Measurements from ENCODE around the gene GAS6.

The GAS6 gene

DNA sequence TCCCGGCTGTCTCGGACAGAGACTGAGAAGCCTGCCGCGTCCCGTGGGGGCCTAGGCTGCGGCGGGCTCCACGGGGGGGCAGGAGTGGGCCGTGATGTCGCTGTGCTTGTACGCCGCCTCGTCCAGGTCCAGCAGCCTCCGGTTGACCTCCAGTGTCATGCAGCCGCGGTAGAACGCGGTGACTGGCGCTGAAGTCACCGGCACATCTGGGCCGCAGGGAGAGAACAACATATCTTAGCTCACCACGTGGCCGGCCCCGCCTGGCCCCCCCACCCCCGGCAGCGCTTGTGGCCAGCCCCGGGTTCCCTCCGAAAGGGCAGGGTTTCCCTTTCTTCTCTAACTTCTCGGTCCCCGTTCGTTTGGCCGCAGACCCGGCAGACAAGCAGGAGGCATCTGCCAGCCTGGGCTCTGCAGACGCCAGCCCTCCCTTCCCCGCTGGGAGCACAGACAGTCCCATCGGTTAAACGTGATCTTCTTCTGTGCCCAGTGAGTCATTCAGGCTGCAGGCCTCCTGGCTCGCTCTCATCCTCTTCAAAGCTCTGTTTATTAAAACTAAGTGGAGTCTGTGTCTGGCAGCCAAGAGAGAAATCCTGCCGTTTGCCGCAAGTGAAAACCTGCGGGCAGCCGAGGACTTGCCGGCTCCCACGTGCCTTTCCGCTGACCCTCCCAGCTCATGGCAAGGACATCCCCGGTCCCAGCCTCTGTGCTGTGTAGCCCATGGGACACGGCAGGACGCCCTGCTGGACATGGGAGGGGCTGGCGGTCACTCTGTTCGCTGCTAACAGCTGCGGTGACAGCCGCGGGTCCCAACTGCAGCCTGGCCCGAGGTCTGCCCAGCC, 42.8 kb downstream of the GAS6 start:
- Histone ChIP-seq H3K36me3 (ENCODE audit: control insufficient read depth in 2 of 2, insufficient read depth in 1 of 2, low read length in 2 of 2) (peaks cover 0 to 10% of the 10 kb centered on the region in 2 experiments; a peak in 2 of 3 replicates), H3K4me1 (ENCODE audit: control insufficient read depth, insufficient read depth, low read length) (no peaks in the 10 kb centered on the region), H3K4me3 (ENCODE audit: low read depth, low read length) (no peak overlapping the region), H3K9me3 (ENCODE audit: control insufficient read depth, insufficient read depth, low read depth, low read length) (no peaks in the 10 kb centered on the region), H3K27ac (ENCODE audit: extremely low read depth, low read depth, low read length) (no peak overlapping the region)
- CTCF ChIA-PET = interaction anchor here (0.7 to 1.1 kb wide), 2 partner anchors 39 to 407 kb away, joined by 4 read pairs; no protein-coding TSS in a partner anchor
- POLR2A ChIA-PET = interaction anchor here (0.6 kb wide), 1 partner anchor 43 kb away, joined by 4 read pairs; no protein-coding TSS in a partner anchor
- TF ChIP-seq ZBTB17 (tag by site-specific recombination; IDR thresholded peaks at IDR 0.05) (peak; percentile 81), ZFP3 (tag by site-specific recombination; IDR thresholded peaks at IDR 0.05; ENCODE audit: low read depth) (no peak), ZBTB7A (tag by site-specific recombination; IDR thresholded peaks at IDR 0.05; ENCODE audit: low read depth) (no peak), ZNF354C (tag by site-specific recombination; IDR thresholded peaks at IDR 0.05; ENCODE audit: borderline replicate concordance, low read depth) (no peak), ZNF76 (tag by site-specific recombination; IDR thresholded peaks at IDR 0.05; ENCODE audit: borderline replicate concordance, low read depth) (no peak)
- TF ChIP-seq, protein P1, sequence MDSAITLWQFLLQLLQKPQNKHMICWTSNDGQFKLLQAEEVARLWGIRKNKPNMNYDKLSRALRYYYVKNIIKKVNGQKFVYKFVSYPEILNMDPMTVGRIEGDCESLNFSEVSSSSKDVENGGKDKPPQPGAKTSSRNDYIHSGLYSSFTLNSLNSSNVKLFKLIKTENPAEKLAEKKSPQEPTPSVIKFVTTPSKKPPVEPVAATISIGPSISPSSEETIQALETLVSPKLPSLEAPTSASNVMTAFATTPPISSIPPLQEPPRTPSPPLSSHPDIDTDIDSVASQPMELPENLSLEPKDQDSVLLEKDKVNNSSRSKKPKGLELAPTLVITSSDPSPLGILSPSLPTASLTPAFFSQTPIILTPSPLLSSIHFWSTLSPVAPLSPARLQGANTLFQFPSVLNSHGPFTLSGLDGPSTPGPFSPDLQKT (IDR thresholded peaks at IDR 0.05; ENCODE audit: borderline replicate concordance, low read depth, low read length) = no peak

DNA sequence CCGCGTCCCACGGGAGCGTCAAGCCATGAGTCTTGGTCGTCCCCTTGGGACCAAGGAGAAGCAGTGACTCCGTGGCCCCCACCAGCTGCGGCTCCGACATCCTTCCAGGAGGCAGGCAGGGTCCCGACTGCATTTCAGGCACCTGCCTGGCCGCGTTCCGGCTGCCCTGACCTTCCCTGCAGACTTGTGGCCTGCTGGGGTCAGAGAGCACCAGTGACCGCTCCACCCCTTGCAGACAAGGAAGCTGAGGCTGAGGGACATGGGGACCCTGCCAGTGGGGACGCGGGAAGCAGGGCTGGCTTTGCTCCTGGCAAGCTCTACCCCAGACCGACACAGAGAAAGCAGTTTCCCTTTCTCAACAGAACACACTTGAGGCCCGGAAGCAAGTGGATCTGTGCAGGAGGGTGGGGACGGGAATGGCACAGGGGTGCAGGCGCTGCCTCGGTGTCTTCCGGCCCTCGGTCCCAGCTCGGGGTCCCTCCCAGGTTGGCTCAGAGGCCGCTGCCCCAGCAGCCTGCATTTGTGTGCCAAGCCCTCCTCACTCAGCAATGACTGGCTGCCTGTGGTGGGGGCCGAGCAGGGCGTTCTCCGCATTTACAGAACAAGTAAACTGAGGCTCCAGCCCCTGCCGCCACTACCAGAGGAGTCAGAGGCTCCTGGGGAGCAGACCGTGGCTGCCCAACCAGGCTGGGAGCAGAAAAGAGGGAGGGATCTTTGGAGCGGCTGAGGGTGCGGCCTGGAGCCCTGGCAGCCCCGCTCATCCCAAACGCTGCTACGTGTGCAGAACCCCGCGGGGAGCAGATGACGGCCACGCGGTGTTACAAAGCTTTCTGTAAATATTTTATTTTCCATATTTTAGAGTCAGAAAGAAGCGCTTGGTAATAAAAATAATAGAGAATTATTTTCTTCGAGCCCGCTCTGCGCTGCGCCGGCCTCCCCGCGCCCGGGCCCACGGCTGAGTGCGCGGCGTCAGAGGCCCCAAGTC, 43.9 kb downstream of the GAS6 start:
- Histone ChIP-seq H3K4me3 (ENCODE audit: low read depth, low read length) (no peak overlapping the region), H3K27ac (ENCODE audit: extremely low read depth, low read depth, low read length) (no peak overlapping the region), H3K36me3 (ENCODE audit: control insufficient read depth in 2 of 2, insufficient read depth in 1 of 2, low read length in 2 of 2) (peaks cover 0 to 5% of the 10 kb centered on the region in 2 experiments; a peak in 2 of 3 replicates), H3K4me1 (ENCODE audit: control insufficient read depth, insufficient read depth, low read length) (no peaks in the 10 kb centered on the region), H3K9me3 (ENCODE audit: control insufficient read depth, insufficient read depth, low read depth, low read length) (no peaks in the 10 kb centered on the region)
- peak; percentile 63; the same call in 1 of the 2 replicates for TF ChIP-seq ZBTB6 (tag by site-specific recombination; IDR thresholded peaks at IDR 0.05)
- TF ChIP-seq ZNF266 (tag by site-specific recombination; IDR thresholded peaks at IDR 0.05; ENCODE audit: low read depth) = no peak
- CTCF ChIA-PET = interaction anchor here (1.1 kb wide), 1 partner anchor 408 kb away, joined by 4 read pairs; no protein-coding TSS in a partner anchor
- POLR2A ChIA-PET = no interaction called here

DNA sequence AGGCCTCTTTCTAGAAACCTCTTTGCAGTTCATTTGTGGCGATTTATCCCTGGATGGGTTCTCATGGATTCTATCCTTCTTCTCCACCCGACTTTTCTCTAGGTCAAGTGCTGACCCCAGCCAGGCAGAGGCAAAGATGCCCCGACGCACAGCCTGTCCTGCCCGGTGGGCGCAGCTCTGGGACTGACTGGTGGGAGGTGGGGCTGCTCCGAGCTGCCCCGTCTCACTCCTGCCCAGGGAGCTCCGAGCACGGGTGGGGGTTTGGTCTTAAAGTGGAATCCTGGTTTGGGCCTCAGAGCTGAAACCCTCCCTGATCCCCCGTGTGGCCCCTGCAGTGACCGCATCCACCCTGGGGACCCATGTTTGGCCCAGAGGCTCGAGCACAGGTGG, 44.5 kb downstream of the GAS6 start:
- Histone ChIP-seq H3K36me3 (ENCODE audit: control insufficient read depth in 2 of 2, insufficient read depth in 1 of 2, low read length in 2 of 2) (peaks cover 0 to 5% of the 10 kb centered on the region in 2 experiments; a peak in 1 of 3 replicates), H3K4me1 (ENCODE audit: control insufficient read depth, insufficient read depth, low read length) (no peaks in the 10 kb centered on the region), H3K9me3 (ENCODE audit: control insufficient read depth, insufficient read depth, low read depth, low read length) (no peaks in the 10 kb centered on the region), H3K4me3 (ENCODE audit: low read depth, low read length) (no peak overlapping the region), H3K27ac (ENCODE audit: extremely low read depth, low read depth, low read length) (no peak overlapping the region)
- ChIA-PET POLR2A (no interaction called here), CTCF (no interaction called here)
- TF ChIP-seq, protein P1 (IDR thresholded peaks at IDR 0.05; ENCODE audit: borderline replicate concordance, low read depth, low read length) = no peak
- TF ChIP-seq ZNF169 (tag by site-specific recombination; IDR thresholded peaks at IDR 0.05) = no peak
- no peak for TF ChIP-seq RBAK (tag by site-specific recombination; IDR thresholded peaks at IDR 0.05)
- TF ChIP-seq SP3 (tag by site-specific recombination; IDR thresholded peaks at IDR 0.05) = no peak
- TF ChIP-seq ZSCAN30 (tag by site-specific recombination; IDR thresholded peaks at IDR 0.05) = no peak
- no peak for TF ChIP-seq ZBTB8A (tag by site-specific recombination; IDR thresholded peaks at IDR 0.05)
- TF ChIP-seq ZSCAN23 (tag by site-specific recombination; IDR thresholded peaks at IDR 0.05) = no peak
- TF ChIP-seq ZNF521 (tag by site-specific recombination; IDR thresholded peaks at IDR 0.05) = no peak
- no peak for TF ChIP-seq ZNF701 (tag by site-specific recombination; IDR thresholded peaks at IDR 0.05)
- no peak for TF ChIP-seq ZNF510 (tag by site-specific recombination; IDR thresholded peaks at IDR 0.05; ENCODE audit: insufficient replicate concordance)
- TF ChIP-seq, protein P2, sequence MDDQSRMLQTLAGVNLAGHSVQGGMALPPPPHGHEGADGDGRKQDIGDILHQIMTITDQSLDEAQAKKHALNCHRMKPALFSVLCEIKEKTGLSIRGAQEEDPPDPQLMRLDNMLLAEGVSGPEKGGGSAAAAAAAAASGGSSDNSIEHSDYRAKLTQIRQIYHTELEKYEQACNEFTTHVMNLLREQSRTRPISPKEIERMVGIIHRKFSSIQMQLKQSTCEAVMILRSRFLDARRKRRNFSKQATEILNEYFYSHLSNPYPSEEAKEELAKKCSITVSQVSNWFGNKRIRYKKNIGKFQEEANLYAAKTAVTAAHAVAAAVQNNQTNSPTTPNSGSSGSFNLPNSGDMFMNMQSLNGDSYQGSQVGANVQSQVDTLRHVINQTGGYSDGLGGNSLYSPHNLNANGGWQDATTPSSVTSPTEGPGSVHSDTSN (CRISPR knock-in tag; IDR thresholded peaks at IDR 0.05) = no peak
- TF ChIP-seq AEBP2 (tag by site-specific recombination; IDR thresholded peaks at IDR 0.05; ENCODE audit: borderline replicate concordance) = no peak
- TF ChIP-seq ZNF394 (tag by site-specific recombination; IDR thresholded peaks at IDR 0.05; ENCODE audit: borderline replicate concordance) = no peak
- TF ChIP-seq KLF9 (tag by site-specific recombination; IDR thresholded peaks at IDR 0.05; ENCODE audit: low read depth) = no peak

Data from HEK293 (cell line).